Measurements from ENCODE around the gene SLN.

- TF ChIP-seq CTCF (tag by site-specific recombination; IDR thresholded peaks at IDR 0.05) (no peak), ZNF560 (tag by site-specific recombination; IDR thresholded peaks at IDR 0.05; ENCODE audit: borderline replicate concordance) (no peak), ZBTB8A (tag by site-specific recombination; IDR thresholded peaks at IDR 0.05) (no peak), ZNF114 (tag by site-specific recombination; IDR thresholded peaks at IDR 0.05) (no peak), PRDM2 (tag by site-specific recombination; IDR thresholded peaks at IDR 0.05; ENCODE audit: borderline replicate concordance) (no peak), ZNF24 (tag by site-specific recombination; IDR thresholded peaks at IDR 0.05) (no peak), ZNF350 (tag by site-specific recombination; IDR thresholded peaks at IDR 0.05) (no peak), SP2 (tag by site-specific recombination; IDR thresholded peaks at IDR 0.05) (no peak), ZNF701 (tag by site-specific recombination; IDR thresholded peaks at IDR 0.05) (no peak), REST (tag by site-specific recombination; IDR thresholded peaks at IDR 0.05) (no peak), YY1 (tag by site-specific recombination; IDR thresholded peaks at IDR 0.05) (no peak), PATZ1 (tag by site-specific recombination; IDR thresholded peaks at IDR 0.05) (no peak), ZNF423 (tag by site-specific recombination; IDR thresholded peaks at IDR 0.05) (no peak)
Measured at GRCh38 chr11:107719073-107719472, 7.2 kb upstream of the SLN start.

Measured in HEK293 (cell line).